Smooth muscle cell (in vitro differentiated cells): ENCODE results near the gene CCDC68. TPM values are rescaled to one million over a fixed set of nuclear protein-coding genes. Genes with fewer than 3 reads are reported as not detected.

Experiments
- DNase-seq: peaks from one replicate; lab custom pipeline; 2025; ENCODE audit not compliant: unreplicated experiment; lab: John Stamatoyannopoulos, UW
- H2AFZ ChIP-seq: fragments of 200-600 bp; sonication (generic); 2 replicates; pipeline ENCODE4 v1.6.0; 2016; ENCODE audit warnings: antibody characterized with exemption, low read depth, mild to moderate bottlenecking
- H3F3A ChIP-seq: fragments of 200-600 bp; sonication (generic); 2 replicates; pipeline ENCODE4 v1.6.0; 2017; ENCODE audit warnings: antibody characterized with exemption, low read depth
- H3K27ac ChIP-seq: fragments of 200-600 bp; sonication (generic); 2 replicates; pipeline ENCODE4 v1.5.1; 2016; ENCODE audit warnings: low read depth, mild to moderate bottlenecking
- H3K27me3 ChIP-seq: fragments of 200-600 bp; sonication (generic); 2 replicates; pipeline ENCODE4 v1.6.1; 2016; ENCODE audit warnings: low read depth, mild to moderate bottlenecking
- H3K36me3 ChIP-seq: fragments of 200-600 bp; sonication (generic); 2 replicates; pipeline ENCODE4 v1.5.1; 2016; ENCODE audit warnings: low read depth
- H3K4me1 ChIP-seq: fragments of 200-600 bp; sonication (generic); 2 replicates; pipeline ENCODE4 v1.5.1; 2016; ENCODE audit warnings: low read depth
- H3K4me2 ChIP-seq: fragments of 200-600 bp; sonication (generic); 2 replicates; pipeline ENCODE4 v1.6.0; 2016; ENCODE audit warnings: mild to moderate bottlenecking
- H3K4me3 ChIP-seq: fragments of 200-600 bp; sonication (generic); 2 replicates; pipeline ENCODE4 v1.5.1; 2016; ENCODE audit warnings: mild to moderate bottlenecking
- H3K79me2 ChIP-seq: fragments of 200-600 bp; sonication (generic); 2 replicates; pipeline ENCODE4 v1.6.0; 2016; ENCODE audit warnings: low read depth, mild to moderate bottlenecking
- H3K9ac ChIP-seq: fragments of 200-600 bp; sonication (generic); 2 replicates; pipeline ENCODE4 v1.6.0; 2016; ENCODE audit warnings: low read depth
- H3K9me3 ChIP-seq: fragments of 200-600 bp; sonication (generic); replicated peaks from 2 replicates; pipeline ENCODE4 v1.5.1; 2016; ENCODE audit warnings: low read depth
- H4K20me1 ChIP-seq: fragments of 200-600 bp; sonication (generic); 2 replicates; pipeline ENCODE4 v1.6.0; 2016; ENCODE audit warnings: low read depth
- CTCF ChIP-seq: fragments of 200-600 bp; sonication (generic); IDR thresholded peaks from 2 replicates; pipeline ENCODE4 v1.5.1; 2017; ENCODE audit warnings: borderline replicate concordance, mild to moderate bottlenecking, antibody characterized with exemption; ENCODE audit not compliant: insufficient read depth, poor library complexity, severe bottlenecking
- WGBS: methylation state at CpG from one replicate; pipeline ENCODE4 v1.1.7; 2016; ENCODE audit warnings: low lambda C conversion rate; 5-methylcytosine and 5-hydroxymethylcytosine counted together
- polyA plus RNA-seq: library from polyadenylated mRNA; unstranded; fragments of >200 nt; fragmentation: Nextera tagmentation; extraction: Ambion mirVana; gene quantifications from 2 replicates; pipeline ENCODE4 v1.2.1, GENCODE V29; 2016
- total RNA-seq: library from RNA; depleted of rRNA; stranded (reverse); fragments of >200 nt; gene quantifications from 2 replicates; pipeline ENCODE4 v1.2.3, GENCODE V29; 2014

Gene CCDC68
- total and polyA plus RNA-seq, 2 experiments from 2014 or later = 4.8 to 6.2 TPM

- WGBS = 20% methylated on average over 4 of the region's 4 CpGs
- no peaks in the 10 kb centered on the region for H3K79me2 ChIP-seq
These were observed 35.8 kb downstream of the CCDC68 start for GRCh38 chr18:54923339-54923956.

GRCh38 chr18:54919412-54919811 is 39.8 kb downstream of the CCDC68 start:
- no peak overlapping the region for H3K4me2 ChIP-seq
- no peaks in the 10 kb centered on the region for H3K36me3 ChIP-seq
- no peak overlapping the region for H3K27ac ChIP-seq
- TF ChIP-seq CTCF = no peak
- H3K9ac ChIP-seq = no peak overlapping the region
- no peak for DNase-seq
- no peaks in the 10 kb centered on the region for H3F3A ChIP-seq
- no peaks in the 10 kb centered on the region for H3K9me3 ChIP-seq
- no peaks in the 10 kb centered on the region for H4K20me1 ChIP-seq
- no peak overlapping the region for H3K4me3 ChIP-seq
- H2AFZ ChIP-seq = no peak overlapping the region
- no peaks in the 10 kb centered on the region for H3K4me1 ChIP-seq
- no peaks in the 10 kb centered on the region for H3K27me3 ChIP-seq
- H3K79me2 ChIP-seq = no peaks in the 10 kb centered on the region
- 93% methylated on average over 6 of the region's 6 CpGs for WGBS

More at GRCh38 chr18:54923339-54923956, 35.8 kb downstream of the CCDC68 start:
- no peaks in the 10 kb centered on the region for H4K20me1 ChIP-seq
- H3F3A ChIP-seq = peaks cover 6% of the 10 kb centered on the region
- no peak for DNase-seq
- no peaks in the 10 kb centered on the region for H3K36me3 ChIP-seq
- H3K4me2 ChIP-seq = peak overlapping the region; percentile 1
- no peaks in the 10 kb centered on the region for H3K4me1 ChIP-seq
- no peak overlapping the region for H3K9ac ChIP-seq
- peak overlapping the region; percentile 37 for H3K27ac ChIP-seq
- H3K27me3 ChIP-seq = no peaks in the 10 kb centered on the region
- no peak overlapping the region for H3K4me3 ChIP-seq
- no peaks in the 10 kb centered on the region for H3K9me3 ChIP-seq
- H2AFZ ChIP-seq = no peak overlapping the region
- no peak for TF ChIP-seq CTCF

GRCh38 chr18:54918060-54918459 is 41.2 kb downstream of the CCDC68 start:
- H3K9ac ChIP-seq = no peak overlapping the region
- no peak for TF ChIP-seq CTCF
- no peak for DNase-seq
- 96% methylated on average over 4 of the region's 4 CpGs for WGBS
- H3K27ac ChIP-seq = no peak overlapping the region
- H3K79me2 ChIP-seq = no peaks in the 10 kb centered on the region
- no peaks in the 10 kb centered on the region for H3K27me3 ChIP-seq
- H2AFZ ChIP-seq = no peak overlapping the region
- H3K4me1 ChIP-seq = no peaks in the 10 kb centered on the region
- H3K4me3 ChIP-seq = no peak overlapping the region
- no peak overlapping the region for H3K4me2 ChIP-seq
- no peaks in the 10 kb centered on the region for H3K9me3 ChIP-seq
- H3K36me3 ChIP-seq = no peaks in the 10 kb centered on the region
- H3F3A ChIP-seq = no peaks in the 10 kb centered on the region
- no peaks in the 10 kb centered on the region for H4K20me1 ChIP-seq

- Histone ChIP-seq H4K20me1 (no peaks in the 10 kb centered on the region), H3K4me3 (no peak overlapping the region), H3K36me3 (no peaks in the 10 kb centered on the region), H3K4me1 (no peaks in the 10 kb centered on the region), H3F3A (no peaks in the 10 kb centered on the region), H3K79me2 (no peaks in the 10 kb centered on the region), H2AFZ (no peak overlapping the region), H3K27ac (no peak overlapping the region), H3K27me3 (no peaks in the 10 kb centered on the region), H3K9me3 (no peaks in the 10 kb centered on the region), H3K9ac (no peak overlapping the region), H3K4me2 (no peak overlapping the region)
- DNase-seq = no peak
- no peak for TF ChIP-seq CTCF
- WGBS = 95% methylated on average over 3 of the region's 3 CpGs
These were observed 42.8 kb downstream of the CCDC68 start for GRCh38 chr18:54916507-54916906.
